K562 (cell line): ENCODE data around the gene FMNL2. TPM values are rescaled to one million over a fixed set of nuclear protein-coding genes. Genes with fewer than 3 reads are reported as not detected.

Experiments used
- ARID3B ChIP-seq: fragments of 250-450 bp; sonication (Bioruptor Pico); IDR thresholded peaks from 2 replicates; pipeline ENCODE4 v1.4.0; 2020; ENCODE audit warnings: borderline replicate concordance
- GTF2E2 ChIP-seq: fragments of 200-800 bp; sonication (Bioruptor generic); IDR thresholded peaks from 2 replicates; pipeline ENCODE4 v1.6.1; 2016; ENCODE audit warnings: missing genetic modification characterization, missing compliant biosample characterization
- NR2F6 ChIP-seq: fragments of 450-650 bp; formaldehyde crosslinking; IDR thresholded peaks from 2 replicates; pipeline ENCODE4 v1.4.0; 2020; ENCODE audit warnings: mild to moderate bottlenecking
- POLR2B ChIP-seq: fragments of 450-650 bp; IDR thresholded peaks from 2 replicates; pipeline ENCODE4 v1.6.1; 2018; ENCODE audit warnings: low read depth; ENCODE audit not compliant: partially characterized antibody
- ZNF436 ChIP-seq: fragments of 250-450, 450-650 bp; sonication (Bioruptor Pico); formaldehyde crosslinking; IDR thresholded peaks from 2 replicates; pipeline ENCODE4 v1.7.0; 2020; ENCODE audit warnings: mild to moderate bottlenecking
- ZNF592 ChIP-seq: fragments of 450-650 bp; IDR thresholded peaks from 2 replicates; pipeline ENCODE4 v1.6.1; 2017; ENCODE audit warnings: antibody characterized with exemption, mild to moderate bottlenecking
- polyA plus RNA-seq, 8 experiments: library from polyadenylated mRNA; depleted of rRNA in 4 of 8; stranded (reverse) in 5 of 8; unstranded in 3 of 8; fragments of >200 nt; fragmentation: Nextera tagmentation in 2 of 8; fragmentation: Illumina TruSeq in 1 of 8; extraction: Ambion mirVana in 2 of 8; extraction: Trizol in 1 of 8; gene quantifications; 2 replicates each; pipeline versions ENCODE4 v1.2.1 to v1.2.3, GENCODE V29; 2011 to 2014; ENCODE audit warnings: inconsistent platforms in 1 of 8, missing spikeins in 1 of 8
- total RNA-seq, 7 experiments: library from RNA; depleted of rRNA in 6 of 7; stranded (reverse); fragments of >200 nt in 6 of 7; fragmentation: Illumina TruSeq in 2 of 7; extraction: Trizol in 2 of 7; gene quantifications; 2 replicates each; pipeline versions ENCODE4 v1.2.1 to v1.2.3, GENCODE V29; 2011 to 2021; ENCODE audit warnings: low replicate concordance in 1 of 7

The FMNL2 gene
- total and polyA plus RNA-seq, 9 of the 15 experiments (the other 6 are each of a cell fraction or from before 2014, with no cell fraction given): 0.15 to 0.49 (median 0.24) TPM; not detected in 1

- TF ChIP-seq ZNF436 (CRISPR knock-in tag): no peak
- TF ChIP-seq ARID3B (CRISPR knock-in tag): no peak
- no peak for TF ChIP-seq GTF2E2 (tag)
- TF ChIP-seq ZNF592: no peak
- TF ChIP-seq NR2F6 (CRISPR knock-in tag): no peak
- no peak for TF ChIP-seq POLR2B
These were observed 215.4 kb downstream of the FMNL2 start (continued) for GRCh38 chr2:152550386-152550785.
